ENCODE results near the gene RAB24.
A peak's percentile ranks its signal among the peaks of the same experiment; 100 is the strongest.

Gene RAB24

GRCh38 chr5:177314376-177315342, 11.1 kb upstream of the RAB24 start:
- no peak overlapping the region for H3K4me3 ChIP-seq (ENCODE audit: low read depth, low read length)
- no peak for TF ChIP-seq CTCF (IDR thresholded peaks at IDR 0.05; ENCODE audit: borderline replicate concordance, insufficient read depth, low read depth, low read length)

GRCh38 chr5:177313561-177314259, 10.2 kb upstream of the RAB24 start:
- H3K4me3 ChIP-seq (ENCODE audit: low read depth, low read length), result no peak overlapping the region
- no peak for TF ChIP-seq CTCF (IDR thresholded peaks at IDR 0.05; ENCODE audit: borderline replicate concordance, insufficient read depth, low read depth, low read length)

GRCh38 chr5:177312649-177313181, 9.2 kb upstream of the RAB24 start:
- TF ChIP-seq CTCF (IDR thresholded peaks at IDR 0.05; ENCODE audit: borderline replicate concordance, insufficient read depth, low read depth, low read length), result peak; percentile 9; the same call in 1 of the 2 replicates

GRCh38 chr5:177311723-177312648, 8.5 kb upstream of the RAB24 start, which contains the start of gene MXD3:
Gene MXD3, minus strand, starts transcription at chr5:177311898. Its CDS starts 68 bp downstream, at chr5:177311830.
- H3K4me3 ChIP-seq (ENCODE audit: low read depth, low read length), result peak within 1 kb of the TSS; percentile 66
- no peak for TF ChIP-seq CTCF (IDR thresholded peaks at IDR 0.05; ENCODE audit: borderline replicate concordance, insufficient read depth, low read depth, low read length)

More at GRCh38 chr5:177312649-177313181, 9.2 kb upstream of the RAB24 start:
- peak overlapping the region; percentile 46 for H3K4me3 ChIP-seq (ENCODE audit: low read depth, low read length)

- H3K4me3 ChIP-seq (ENCODE audit: low read depth, low read length), result peak overlapping the region; percentile 66
- no peak for TF ChIP-seq CTCF (IDR thresholded peaks at IDR 0.05; ENCODE audit: borderline replicate concordance, insufficient read depth, low read depth, low read length)
Measured at GRCh38 chr5:177311392-177311722, 7.8 kb upstream of the RAB24 start.

GRCh38 chr5:177310757-177311391, 7.4 kb upstream of the RAB24 start:
- no peak for TF ChIP-seq CTCF (IDR thresholded peaks at IDR 0.05; ENCODE audit: borderline replicate concordance, insufficient read depth, low read depth, low read length)
- H3K4me3 ChIP-seq (ENCODE audit: low read depth, low read length), result peak overlapping the region; percentile 66

All from GM12875 (cell line).